ENCODE data around the gene ZNF563. TPM values are rescaled to one million over a fixed set of nuclear protein-coding genes. Genes with fewer than 3 reads are reported as not detected.
"Not testable (repeated sequence)": the region's sequence is repeated elsewhere in the genome, so short reads cannot be mapped to it uniquely, and the experiment has no call there.

Gene ZNF563
- total RNA-seq, 4 donors from 2014 or later, result 3.1 to 16.9 (median 5.6) TPM

GRCh38 chr19:12314553-12314952 is 18.9 kb downstream of the ZNF563 start:
- intact Hi-C loops (cut with DNase I; ENCODE audit: low total_unique reads), result no loop called here
- peak in 1 of 2 donors; percentile 4 for DNase-seq (ENCODE audit: low spot score in 2 of 2)
- no peak for TF ChIP-seq POLR2A (IDR thresholded peaks at IDR 0.05)
- no peak for TF ChIP-seq CTCF (IDR thresholded peaks at IDR 0.05)
- H3K4me3 ChIP-seq (ENCODE audit: low read depth, poor library complexity, severe bottlenecking), result no peak overlapping the region
- 84 to 87% methylated on average over 7 of the region's 7 CpGs for whole genome bisulfite sequencing, 2 donors

GRCh38 chr19:12308891-12309290 is 24.5 kb downstream of the ZNF563 start:
- 97 to 98% methylated on average over 12 of the region's 12 CpGs for WGBS, 2 donors
- peak in 1 of 2 donors; percentile 8 for DNase-seq (ENCODE audit: low spot score in 2 of 2)
- H3K4me3 ChIP-seq (ENCODE audit: low read depth, poor library complexity, severe bottlenecking); intact Hi-C loops (cut with DNase I; ENCODE audit: low total_unique reads): not testable (repeated sequence)

GRCh38 chr19:12295191-12295590 is 38.2 kb downstream of the ZNF563 start:
- WGBS, 2 donors, result 55 to 56% methylated on average over 10 to 11 of the region's 11 CpGs
- DNase-seq (ENCODE audit: low spot score in 2 of 2), result no peak
- intact Hi-C loops (cut with DNase I; ENCODE audit: low total_unique reads), result no loop called here
- H3K4me3 ChIP-seq (ENCODE audit: low read depth, poor library complexity, severe bottlenecking), result no peak overlapping the region
- TF ChIP-seq CTCF (IDR thresholded peaks at IDR 0.05) (no peak), POLR2A (IDR thresholded peaks at IDR 0.05) (no peak)

GRCh38 chr19:12294249-12295158 is 38.9 kb downstream of the ZNF563 start, which contains the start of gene ZNF44:
Gene ZNF44, minus strand, starts transcription at chr19:12294883. Its CDS starts 189 bp downstream, at chr19:12294694.
- intact Hi-C loops (cut with DNase I; ENCODE audit: low total_unique reads), result no loop called here
- H3K4me3 ChIP-seq (ENCODE audit: low read depth, poor library complexity, severe bottlenecking), result peak within 1 kb of the TSS; percentile 92
- TF ChIP-seq CTCF (IDR thresholded peaks at IDR 0.05) (no peak), POLR2A (IDR thresholded peaks at IDR 0.05) (no peak)
- DNase-seq (ENCODE audit: low spot score in 2 of 2), result peak; percentile 99 to 100
- WGBS, 2 donors, result 1% methylated on average over 34 to 37 of the region's 66 CpGs

- peak; percentile 55 to 92 for DNase-seq (ENCODE audit: low spot score in 2 of 2)
- intact Hi-C loops (cut with DNase I; ENCODE audit: low total_unique reads), result no loop called here
- peak overlapping the region; percentile 92 for H3K4me3 ChIP-seq (ENCODE audit: low read depth, poor library complexity, severe bottlenecking)
- no peak for TF ChIP-seq POLR2A (IDR thresholded peaks at IDR 0.05)
- no peak for TF ChIP-seq CTCF (IDR thresholded peaks at IDR 0.05)
- 0 to 1% methylated on average over 18 of the region's 18 CpGs for WGBS, 2 donors
Measured at GRCh38 chr19:12293777-12294248, 39.6 kb downstream of the ZNF563 start.

- TF ChIP-seq POLR2A (IDR thresholded peaks at IDR 0.05) (no peak), CTCF (IDR thresholded peaks at IDR 0.05) (no peak)
- intact Hi-C loops (cut with DNase I; ENCODE audit: low total_unique reads), result no loop called here
- 94 to 95% methylated on average over 7 of the region's 7 CpGs for WGBS, 2 donors
- no peak for DNase-seq (ENCODE audit: low spot score in 2 of 2)
- no peak overlapping the region for H3K4me3 ChIP-seq (ENCODE audit: low read depth, poor library complexity, severe bottlenecking)
Measured at GRCh38 chr19:12289790-12290065, 43.7 kb downstream of the ZNF563 start.
